HG03097 (cell line): Measurements from ENCODE around the gene NDRG2.
"Not testable (repeated sequence)": the region's sequence is repeated elsewhere in the genome, so short reads cannot be mapped to it uniquely, and the experiment has no call there.

Experiments used
- ATAC-seq: cut with Tn5 transposase; IDR thresholded peaks from one replicate; pipeline ENCODE4 v1.9.1; 2021; ENCODE audit not compliant: unreplicated experiment, low FRiP score

Gene NDRG2

DNA sequence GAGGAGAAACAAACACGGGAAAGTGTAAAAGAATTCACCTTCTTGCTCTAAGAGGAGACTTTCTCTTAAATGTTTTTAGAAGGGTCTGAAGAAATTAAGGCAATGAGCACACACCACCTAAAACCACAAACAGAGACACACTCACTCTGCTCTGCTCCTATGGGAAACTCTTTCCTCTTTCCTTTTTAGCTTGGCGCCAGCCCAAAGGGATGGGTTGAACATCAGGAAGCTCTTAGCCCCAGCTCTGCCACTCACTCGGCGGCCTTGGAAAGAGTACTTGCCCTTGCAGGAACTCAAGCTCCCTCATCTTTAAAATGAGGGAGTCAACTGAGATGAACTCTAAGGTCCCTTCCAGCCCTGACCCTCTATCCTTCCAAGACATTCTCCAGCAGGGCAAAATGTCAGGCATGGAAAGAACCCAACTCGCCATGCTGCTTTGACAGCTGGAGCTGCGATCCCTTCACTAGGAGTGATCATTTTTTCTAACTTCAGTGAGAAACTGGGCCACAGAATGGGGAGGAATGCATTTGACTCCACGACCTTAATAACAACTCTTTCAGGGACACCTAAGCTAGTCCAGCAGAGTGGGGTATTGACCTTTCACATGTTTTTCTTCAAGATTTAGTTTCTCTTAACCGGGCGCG is 31.8 kb upstream of the NDRG2 start:
- no peak for ATAC-seq

DNA sequence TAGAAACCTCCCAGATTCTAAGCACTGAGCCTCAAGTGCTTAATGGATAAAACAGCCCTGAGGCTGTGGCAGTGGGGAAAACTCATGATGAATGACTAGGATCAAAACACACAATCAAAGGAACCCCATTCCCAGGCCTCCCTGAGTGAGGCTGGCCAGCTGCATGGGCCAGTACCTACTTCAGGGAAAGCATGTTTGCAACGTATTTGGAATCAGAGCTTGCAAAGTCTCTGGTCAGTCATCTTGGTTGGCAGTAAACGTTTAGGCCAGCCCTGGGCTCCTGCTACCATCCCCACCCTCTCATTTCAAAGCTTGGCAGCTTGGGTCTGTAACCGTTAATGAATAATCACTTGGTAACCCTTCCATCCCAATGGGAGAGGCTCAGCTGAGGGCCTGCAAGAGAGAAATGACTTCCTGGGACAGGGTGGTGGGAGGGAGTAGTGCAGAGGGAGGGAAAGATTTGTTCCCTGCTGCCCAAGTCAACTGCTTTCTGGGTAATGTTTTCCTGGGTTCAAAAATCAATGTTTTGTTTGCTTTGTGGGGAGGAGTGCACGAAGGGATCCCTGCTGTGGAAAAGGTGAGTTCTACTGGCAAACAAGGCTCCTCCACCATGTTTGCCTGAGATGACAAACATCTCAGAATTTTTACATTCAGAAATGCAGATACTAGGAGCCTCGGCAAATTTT is 30.7 kb upstream of the NDRG2 start:
- no peak for ATAC-seq

DNA sequence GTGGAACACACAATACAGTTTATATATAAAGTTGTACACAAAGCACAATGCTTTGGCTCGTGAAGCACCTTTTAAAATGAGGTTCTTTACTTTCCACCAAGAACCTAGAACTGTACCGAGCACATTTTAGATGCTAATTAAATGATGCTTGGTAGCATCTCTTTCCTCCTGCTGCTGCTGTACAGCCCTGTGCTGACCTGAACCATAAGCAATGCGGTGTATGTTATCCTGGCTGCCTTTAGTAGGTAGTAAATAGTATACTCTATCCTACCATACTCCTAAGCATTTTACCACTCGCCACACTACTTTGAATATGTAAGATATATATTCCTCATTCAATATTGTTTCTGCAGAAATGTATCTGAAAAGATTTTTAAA is 29.9 kb upstream of the NDRG2 start:
- no peak for ATAC-seq

DNA sequence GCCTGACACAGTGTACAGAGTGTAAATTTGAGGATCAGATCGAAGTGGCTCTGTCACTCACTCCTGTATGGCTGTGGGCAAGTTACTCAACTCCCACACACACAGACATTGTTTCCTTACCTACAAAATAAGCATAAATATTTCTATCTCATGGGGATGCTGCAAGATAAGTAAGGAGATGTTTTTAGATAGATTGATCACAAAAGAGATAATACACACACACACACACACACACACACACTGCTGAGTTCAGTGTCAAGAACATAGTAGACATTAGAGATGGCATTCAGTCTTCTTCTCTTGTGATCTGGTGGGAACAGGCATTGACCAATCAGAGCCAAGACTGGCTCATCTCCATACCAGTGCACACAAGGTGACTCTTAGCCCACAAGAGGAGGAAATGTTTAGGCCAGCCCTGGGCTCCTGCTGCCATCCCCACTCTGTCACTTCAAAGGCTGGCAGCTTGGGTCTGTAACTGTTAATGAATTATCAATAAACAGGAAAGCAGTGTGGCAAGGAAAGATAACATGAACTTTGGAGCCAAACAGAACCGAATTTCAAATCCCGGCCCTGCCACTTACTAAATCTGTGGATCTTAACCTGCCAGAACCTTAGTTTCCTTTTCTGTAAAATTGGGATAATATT is 29.4 kb upstream of the NDRG2 start:
- ATAC-seq: no peak

DNA sequence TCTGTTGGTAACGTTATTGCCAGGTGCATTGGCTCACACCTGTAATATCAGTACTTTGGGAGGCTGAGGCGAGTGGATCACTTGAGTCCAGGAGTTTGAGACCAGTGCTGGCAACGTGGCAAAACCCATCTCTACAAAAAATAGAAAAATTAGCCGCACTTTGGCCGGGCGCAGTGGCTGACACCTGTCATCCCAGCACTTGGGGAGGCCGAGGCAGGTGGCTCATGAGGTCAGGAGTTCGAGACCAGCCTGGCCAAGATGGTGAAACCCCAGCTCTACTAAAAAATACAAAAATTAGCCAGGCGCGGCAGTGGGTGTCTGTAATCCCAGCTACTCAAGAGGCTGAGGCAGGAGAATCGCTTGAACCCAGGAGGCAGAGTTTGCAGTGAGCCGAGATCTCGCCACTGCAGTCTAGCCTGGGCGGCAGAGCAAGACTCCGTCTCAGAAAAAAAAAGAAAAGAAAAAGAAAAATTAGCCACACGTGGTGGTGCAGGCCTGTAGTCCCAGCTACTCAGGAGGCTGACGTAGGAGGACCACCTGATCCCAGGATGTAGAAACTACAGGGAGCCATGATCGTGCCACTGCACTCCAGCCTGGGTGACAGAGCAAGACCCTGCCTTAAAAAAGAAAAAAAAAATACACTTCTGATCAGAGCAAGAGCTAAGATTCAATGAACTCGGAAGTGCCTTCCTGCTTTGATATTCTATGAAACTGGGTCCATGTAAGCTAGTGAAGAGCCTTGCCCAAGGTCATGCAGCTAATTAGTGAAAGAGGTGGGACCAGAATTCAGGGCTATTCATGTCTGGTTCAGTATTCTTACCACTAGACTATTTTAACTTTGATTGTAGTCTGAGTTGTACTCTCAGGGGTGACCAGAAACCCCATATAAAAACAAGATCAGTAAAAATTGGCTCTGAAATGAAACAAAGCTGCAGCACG is 28.6 kb upstream of the NDRG2 start:
- no peak for ATAC-seq

DNA sequence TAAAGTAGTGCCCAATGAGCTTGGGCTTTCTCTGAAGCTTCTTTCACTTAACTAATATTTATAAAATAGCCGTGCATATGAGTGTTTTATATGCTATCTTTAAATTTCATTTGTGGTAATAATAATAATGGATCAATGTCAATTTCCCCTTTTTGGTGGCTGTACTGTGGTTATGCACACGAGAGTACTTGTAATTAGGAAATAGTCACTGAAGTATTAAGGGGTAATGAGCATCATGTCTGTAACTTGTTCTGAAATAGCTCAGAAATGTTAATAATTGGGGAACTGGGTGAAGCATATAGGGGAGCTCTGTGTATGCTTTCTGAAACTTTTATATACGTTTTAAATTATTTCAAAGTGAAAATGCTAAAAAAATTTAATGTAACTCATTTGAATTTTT is 25.7 kb upstream of the NDRG2 start:
- ATAC-seq: no peak

DNA sequence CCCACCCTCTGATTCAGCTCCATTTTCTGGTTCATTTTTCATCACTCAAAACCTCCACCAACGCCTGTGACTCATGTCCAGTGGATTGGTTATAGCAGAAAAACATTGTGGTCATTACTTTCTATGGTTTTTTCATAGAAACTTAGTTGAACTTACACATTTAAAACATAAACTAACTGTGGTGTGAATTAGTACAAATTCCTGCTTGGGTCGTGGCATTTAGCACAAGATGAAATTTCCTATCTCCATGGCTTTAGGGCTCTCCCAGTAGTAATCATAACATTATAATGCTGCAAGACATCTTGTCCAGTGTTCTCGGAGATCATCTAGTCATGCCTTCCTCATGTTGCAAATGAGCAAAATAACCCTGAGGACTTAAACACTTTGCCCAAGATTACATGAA is 24.4 kb upstream of the NDRG2 start:
- ATAC-seq: no peak

DNA sequence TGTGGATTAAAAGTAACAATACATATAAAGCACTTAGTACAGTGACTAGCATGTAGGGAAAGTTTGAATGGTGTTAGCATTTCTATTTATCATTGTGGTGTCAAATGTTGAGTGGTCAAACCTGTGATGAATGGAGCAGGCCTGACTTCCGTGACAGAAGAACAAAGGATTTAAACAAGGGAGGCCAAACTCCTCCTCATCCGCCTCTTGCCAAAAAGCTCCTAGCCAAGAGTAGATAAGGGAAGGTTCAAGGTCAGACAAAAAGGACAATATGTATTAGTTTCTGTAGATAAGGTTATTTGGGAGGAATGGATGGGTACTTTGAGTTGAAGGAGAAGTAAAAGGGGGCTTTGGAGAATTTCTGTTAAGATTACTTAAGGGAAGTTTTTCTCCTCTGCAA is 23.8 kb upstream of the NDRG2 start:
- no peak for ATAC-seq

DNA sequence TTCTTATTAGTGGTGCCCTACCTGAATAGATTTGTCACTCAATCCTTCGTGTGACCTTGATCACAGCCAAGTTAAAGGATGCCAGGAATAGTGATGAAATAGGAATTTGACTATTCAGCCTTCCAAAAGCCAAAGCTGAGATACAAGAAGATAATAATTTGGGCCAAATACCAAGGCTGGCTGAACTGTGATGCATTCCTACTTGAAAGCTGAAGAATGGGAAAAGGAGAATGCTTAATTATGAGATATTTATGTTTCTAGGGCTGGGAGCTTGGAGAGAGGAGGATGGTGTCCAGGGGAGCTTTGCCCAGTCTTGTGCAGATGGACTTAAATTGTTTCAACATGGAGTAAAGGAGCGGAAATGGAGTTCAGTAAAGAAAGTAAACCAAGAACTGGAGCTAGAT is 22.5 kb upstream of the NDRG2 start:
- ATAC-seq: no peak

DNA sequence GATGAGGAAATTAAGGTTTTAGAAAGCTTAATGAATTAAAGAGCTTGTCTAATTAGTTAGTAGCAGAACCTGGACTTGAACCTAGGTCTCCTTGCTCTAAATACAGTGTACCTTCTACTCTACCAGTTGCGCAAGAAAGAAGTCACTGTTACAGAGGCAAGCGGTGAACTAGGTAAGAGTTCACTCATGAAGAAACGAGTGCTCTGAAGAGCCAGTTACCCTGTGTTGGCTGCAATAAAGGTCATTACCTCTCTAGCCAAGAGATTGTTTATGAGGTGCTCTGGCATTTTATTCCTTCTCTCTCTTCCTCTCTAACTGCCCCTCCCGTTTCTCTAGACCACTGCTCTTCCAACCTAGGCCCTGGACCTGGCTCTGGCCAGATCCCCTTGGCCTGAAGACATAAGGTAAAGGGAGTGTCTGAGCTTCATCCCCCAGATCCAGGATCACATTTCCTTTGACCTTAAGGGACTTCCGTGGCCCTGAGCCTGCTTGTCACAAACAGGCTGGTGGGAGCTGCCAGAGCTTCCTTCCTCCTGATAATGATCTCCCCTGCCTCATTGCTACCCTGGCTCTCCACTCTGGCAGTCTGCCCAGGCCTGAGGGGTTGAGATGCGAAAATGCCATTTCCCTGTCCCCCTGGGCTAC is 19.2 kb upstream of the NDRG2 start:
- no peak for ATAC-seq

DNA sequence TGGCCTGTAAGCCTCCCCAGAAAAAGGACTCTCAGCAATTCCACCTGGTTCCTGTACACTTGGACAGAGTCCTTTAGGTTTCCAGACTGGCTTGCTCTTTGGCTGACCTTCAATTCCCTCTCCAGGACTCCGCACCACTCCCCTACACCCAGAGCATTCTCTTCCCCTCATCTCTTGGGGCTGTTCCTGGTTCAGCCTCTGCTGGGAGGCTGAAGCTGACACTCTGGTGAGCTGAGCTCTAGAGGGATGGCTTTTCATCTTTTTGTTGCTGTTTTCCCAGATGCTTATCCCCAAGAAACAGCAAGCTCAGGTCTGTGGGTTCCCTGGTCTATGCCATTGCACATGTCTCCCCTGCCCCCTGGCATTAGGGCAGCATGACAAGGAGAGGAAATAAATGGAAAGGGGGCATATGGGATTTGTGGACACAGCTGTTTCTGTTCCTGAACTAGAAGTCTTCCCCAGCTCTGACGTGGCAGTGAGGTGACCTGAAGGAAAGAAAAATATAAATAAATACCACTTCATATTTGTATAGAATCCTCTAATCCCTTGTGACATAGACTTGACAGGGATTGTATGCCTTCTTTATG is 18.6 kb upstream of the NDRG2 start:
- ATAC-seq: no peak

DNA sequence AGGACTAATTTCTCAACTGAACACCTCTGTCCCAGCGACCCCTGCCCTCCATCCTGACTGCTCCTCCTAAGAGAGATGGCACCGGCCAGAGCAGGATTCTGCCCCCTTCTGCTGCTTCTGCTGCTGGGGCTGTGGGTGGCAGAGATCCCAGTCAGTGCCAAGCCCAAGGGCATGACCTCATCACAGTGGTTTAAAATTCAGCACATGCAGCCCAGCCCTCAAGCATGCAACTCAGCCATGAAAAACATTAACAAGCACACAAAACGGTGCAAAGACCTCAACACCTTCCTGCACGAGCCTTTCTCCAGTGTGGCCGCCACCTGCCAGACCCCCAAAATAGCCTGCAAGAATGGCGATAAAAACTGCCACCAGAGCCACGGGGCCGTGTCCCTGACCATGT is 18.1 kb upstream of the NDRG2 start:
- ATAC-seq: no peak

DNA sequence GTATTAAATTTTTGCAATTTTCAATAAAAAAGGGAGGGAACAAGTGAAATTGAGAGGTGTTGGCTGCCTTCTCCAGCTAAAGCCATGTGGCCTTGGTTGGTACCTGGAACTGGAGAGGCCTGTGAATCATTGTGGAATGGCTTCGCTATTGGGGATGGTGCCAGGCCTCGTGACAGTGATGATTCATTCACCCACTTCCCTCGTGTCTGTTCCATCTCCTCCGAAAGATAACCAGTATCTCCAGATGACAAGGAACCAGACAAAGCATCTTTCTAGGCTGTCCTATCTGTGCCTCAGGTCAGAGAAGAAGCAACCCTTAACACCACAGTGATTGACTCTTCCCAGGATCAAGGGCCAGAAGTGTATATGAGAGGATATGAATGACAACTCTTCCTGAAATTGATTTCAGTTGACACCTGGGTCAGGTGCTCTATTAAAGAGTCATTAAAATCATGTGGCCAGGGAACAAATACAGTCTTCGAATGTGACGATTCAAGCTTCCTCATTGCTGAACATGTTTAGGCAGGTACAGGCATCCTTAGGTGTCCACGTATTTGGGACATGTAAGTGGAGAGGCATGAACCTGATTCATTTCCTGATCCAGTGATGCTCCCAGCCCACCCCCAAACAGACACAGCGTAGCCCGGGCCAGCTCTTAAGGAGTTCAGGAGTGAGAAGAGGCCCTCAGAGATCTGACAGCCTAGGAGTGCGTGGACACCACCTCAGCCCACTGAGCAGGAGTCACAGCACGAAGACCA is 17.0 kb upstream of the NDRG2 start, which contains the start of gene RNASE7:
TSS of gene RNASE7 (plus strand) at position 687 of the 758 bp plus-strand sequence. CDS start 631 bp downstream, outside the sequence.
- ATAC-seq: no peak

DNA sequence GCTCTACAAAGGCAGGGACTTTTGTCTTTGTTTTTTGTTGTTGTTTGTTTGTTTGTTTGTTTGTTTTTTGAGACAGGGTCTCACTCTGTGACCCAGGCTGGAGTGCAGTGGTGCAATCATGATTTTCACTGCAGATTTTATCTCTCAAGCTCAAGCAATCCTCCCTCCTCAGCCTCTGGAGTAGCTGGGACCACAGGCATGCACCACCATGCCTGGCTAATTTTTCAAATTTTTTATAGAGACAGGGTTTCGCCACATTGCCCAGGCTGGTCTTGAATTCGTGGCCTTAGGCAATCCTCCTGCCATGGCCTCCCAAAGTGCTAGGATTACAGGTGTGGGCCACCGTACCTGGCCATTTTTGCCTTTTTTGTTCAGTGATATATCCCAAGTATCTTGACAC is 16.1 kb upstream of the NDRG2 start:
- not testable (repeated sequence) for ATAC-seq

DNA sequence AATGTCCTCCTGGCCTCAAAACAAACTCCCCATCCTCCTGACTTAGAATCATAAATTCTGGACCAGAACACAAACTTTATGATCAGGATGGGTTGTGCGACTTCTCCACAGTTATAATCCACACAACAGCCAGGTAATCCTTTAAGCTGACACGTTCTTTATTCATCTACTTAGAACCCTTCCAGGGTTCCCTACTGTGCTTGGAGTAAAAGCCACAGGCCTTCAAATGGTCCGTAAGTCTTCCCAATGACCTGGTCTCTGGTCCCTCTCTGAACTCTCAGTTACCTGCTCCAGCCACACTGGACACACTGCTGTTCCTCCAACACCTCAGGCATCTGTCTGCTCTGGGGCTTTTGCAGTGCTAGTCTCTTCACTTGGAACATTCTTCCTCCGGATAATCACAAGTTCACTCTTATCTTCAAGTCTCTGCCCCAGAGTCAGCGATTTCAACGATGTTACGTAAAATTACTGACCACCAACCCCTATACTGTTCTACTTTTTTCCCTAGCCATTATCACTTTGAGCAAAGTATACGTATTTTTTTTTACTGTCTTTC is 15.6 kb upstream of the NDRG2 start:
- no peak for ATAC-seq

DNA sequence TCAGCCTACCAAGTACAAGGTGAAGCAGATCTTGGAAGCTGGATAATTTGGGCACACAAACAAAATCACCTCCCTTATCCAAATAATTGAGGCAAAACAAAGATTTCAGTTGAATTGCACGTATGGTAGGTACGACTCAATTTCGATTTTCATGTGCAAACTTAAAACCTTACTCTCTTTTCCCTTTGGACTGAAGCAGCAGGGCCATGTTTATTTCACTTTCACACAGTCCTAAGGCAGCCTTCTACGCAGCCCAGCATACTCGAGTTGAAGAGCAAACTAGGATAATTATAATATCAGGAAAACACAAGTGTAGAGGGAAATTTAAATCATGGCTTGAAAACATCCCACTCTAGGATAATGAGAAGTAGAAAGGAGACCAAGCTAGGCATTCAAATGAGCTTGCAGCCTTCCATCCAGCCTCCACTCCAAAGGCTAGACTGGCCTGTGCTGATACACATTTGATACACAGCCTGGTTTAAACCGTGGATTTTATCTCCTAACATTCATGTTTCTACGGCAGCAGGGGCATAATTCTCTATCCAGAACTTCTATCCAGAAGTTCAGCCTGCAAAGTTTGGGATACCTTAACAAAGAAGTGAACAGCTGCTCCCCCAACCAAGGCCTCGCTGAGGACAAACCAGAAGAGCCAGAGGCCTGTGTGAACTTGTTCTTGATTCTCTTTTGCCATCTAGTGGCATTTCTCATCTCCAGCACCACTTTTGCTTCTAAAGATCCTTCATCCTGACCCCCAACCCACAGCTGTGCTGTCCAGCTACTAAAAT is 14.9 kb upstream of the NDRG2 start:
- no peak for ATAC-seq

DNA sequence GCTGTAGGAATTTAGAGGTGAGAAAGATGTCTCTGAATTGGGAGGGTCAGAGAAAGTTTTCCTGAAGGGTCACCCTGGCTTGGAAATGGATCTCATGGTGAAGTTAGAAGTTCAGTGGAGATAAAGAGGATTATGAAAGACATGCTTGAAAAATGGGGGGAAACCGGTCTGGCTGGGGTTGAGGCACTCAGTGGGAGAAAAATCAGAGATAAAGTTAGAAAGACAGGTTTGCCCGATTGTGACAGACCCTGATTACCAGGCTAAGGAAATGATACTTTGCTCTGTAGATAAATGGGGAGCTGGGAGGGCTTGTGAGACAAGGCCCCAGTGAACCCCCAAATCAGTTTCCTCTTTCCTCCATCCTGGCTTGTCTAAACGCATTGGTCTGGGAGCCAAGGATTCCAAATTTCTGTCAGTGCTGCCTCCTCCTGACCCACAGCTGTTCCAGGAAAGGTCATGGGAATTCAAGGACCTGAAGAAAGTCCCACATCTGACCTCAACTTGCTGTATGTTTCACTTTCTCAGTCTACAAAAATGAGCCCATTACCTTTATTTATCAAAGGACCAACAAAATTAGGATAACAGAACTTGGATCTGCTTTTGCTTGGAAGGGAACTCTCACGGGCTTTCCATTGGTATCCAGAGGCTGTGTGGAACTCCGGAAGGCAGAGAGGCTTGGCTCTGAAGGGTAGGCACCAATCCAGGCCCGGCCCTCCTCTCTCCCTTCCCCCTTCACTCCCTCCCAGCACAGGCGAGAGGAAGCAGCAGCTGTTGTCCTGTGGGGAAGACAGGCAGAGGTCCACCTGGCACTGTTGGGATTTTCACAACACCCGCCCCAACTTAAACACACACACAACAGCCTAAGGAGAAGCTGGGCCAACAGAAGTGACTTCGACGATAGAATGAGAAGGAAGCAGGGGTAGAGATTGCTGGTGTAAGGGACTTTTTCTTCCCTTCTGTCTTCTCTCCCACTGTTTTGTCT is 13.9 kb upstream of the NDRG2 start:
- ATAC-seq: no peak
